Measurements from ENCODE around the gene GABARAPL2.
A peak's percentile ranks its signal among the peaks of the same experiment; 100 is the strongest.

Gene GABARAPL2

GRCh38 chr16:75555213-75555706 lies 10.9 kb upstream of the GABARAPL2 start:
- peak; percentile 44 for DNase-seq

GRCh38 chr16:75555707-75556430 lies 10.3 kb upstream of the GABARAPL2 start, which contains the start of gene TMEM231:
Gene TMEM231 (minus strand): TSS chr16:75556252. CDS start chr16:75556209, 43 bp downstream.
- DNase-seq: peak; percentile 99

GRCh38 chr16:75556431-75556950 lies 9.7 kb upstream of the GABARAPL2 start:
- no peak for DNase-seq

DNA sequence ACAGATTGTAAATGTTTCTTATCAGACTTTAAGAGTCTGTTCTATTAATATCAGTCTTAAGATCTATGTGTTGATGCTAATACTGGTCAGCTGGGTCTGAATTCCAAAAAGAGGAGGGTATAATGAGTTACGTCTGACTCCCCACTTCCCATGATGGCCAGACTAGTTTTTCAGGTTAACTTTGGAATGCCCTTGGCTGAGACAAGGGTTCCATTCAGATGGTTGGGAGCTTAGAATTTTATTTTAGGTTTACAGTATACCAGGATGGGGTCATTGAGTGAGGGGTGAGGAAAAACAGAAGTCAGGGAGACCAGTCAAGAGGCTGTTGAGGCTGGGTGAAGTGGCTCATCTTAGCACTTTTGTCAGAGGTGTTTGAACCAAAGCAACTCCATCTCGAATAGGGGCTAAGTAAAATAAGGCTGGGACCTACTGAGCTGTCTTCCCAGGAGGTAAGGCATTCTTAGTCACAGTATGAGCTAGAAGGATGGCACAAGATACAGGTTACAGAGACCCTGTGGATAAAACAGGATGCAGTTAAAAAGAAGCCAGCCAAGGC lies 7.3 kb upstream of the GABARAPL2 start:
- DNase-seq: no peak

DNA sequence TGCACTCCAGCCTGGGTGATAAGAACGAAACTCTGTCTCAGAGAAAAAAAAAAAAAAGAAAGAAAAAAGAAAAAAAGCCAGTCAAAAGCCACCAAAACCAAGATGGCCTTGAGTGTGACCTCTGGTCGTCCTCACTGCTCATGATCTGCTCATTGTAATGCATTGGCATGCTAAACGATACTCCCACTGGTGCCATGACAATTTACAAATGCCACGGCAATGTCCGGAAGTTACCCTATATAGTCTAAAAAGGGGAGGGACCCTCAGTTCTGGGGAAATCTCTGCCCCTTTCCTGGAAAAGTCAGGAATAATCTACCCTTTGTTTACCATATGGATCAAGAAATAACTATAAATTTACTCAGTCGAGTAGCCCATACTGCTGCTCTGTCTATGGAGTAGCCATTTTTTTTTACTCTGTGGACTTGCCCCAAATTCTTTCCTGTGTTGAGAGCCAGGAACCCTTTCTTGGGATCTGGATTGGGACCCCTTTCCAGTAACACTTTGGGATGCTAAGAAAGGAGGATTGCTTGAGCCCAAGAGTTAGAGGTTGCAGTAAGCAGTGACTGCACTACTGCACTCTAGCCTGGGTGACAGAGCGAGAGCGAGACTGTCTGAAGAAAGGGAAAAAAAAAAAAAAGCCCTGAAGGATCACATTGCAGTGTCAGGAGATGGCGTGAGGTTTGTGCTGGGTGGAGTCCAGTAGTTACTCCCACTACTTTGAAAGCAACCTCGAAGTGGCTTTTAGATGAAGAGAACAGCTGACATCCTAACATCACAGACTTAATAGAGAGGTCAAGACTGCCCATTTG lies 6.4 kb upstream of the GABARAPL2 start:
- no peak for DNase-seq

GRCh38 chr16:75565640-75566039 lies 539 bp upstream of the GABARAPL2 start:
- DNase-seq: no peak

- DNase-seq: peak; percentile 32
Observed at GRCh38 chr16:75566758-75567255, 628 bp downstream of the GABARAPL2 start.

GRCh38 chr16:75567911-75568310 lies 1.7 kb downstream of the GABARAPL2 start:
- DNase-seq: no peak

GRCh38 chr16:75570396-75571065 lies 4.4 kb downstream of the GABARAPL2 start:
- no peak for DNase-seq

- no peak for DNase-seq
Observed at GRCh38 chr16:75572864-75573542, 6.8 kb downstream of the GABARAPL2 start.

DNA sequence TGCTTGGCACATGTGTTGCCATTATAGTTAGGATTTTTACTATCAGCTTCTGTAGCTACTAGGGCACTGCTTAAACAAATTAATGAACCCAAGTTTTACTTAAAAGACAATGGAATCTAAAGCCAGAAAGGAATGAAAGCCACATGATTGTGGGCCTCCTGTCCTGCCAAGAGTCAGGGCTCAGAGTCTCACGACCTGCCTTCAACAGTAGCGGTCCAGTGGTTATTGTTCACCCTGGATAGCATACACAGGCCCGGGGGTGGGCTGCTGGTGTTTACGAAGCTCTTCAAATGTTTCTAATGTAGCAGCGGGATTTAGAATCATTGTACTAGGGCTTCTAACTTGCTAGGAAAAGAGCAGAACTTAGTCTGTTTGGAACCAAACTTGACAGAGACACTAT lies 7.8 kb downstream of the GABARAPL2 start:
- no peak for DNase-seq

GRCh38 chr16:75575958-75576357 lies 9.8 kb downstream of the GABARAPL2 start:
- no peak for DNase-seq

GRCh38 chr16:75576384-75576811 lies 10.2 kb downstream of the GABARAPL2 start:
- DNase-seq: no peak

DNA sequence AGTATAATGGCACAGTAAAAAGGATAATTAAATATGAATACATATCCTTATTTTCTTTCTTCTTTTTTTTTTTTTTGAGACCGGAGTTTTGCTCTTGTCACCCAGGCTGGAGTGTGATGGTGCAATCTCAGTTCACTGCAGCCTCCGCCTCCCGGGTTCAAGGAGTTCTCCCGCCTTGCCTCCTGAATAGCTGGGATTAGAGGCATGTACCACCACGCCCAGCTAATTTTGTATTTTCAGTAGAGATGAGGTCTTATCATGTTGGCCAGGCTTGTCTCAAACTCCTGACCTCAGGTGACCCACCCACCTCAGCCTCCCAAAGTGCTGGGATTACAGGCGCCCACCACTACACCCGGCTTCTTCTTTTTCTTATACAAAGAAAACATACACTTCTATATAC lies 12.0 kb downstream of the GABARAPL2 start:
- no peak for DNase-seq

- no peak for DNase-seq
Observed at GRCh38 chr16:75578725-75579124, 12.5 kb downstream of the GABARAPL2 start.

DNA sequence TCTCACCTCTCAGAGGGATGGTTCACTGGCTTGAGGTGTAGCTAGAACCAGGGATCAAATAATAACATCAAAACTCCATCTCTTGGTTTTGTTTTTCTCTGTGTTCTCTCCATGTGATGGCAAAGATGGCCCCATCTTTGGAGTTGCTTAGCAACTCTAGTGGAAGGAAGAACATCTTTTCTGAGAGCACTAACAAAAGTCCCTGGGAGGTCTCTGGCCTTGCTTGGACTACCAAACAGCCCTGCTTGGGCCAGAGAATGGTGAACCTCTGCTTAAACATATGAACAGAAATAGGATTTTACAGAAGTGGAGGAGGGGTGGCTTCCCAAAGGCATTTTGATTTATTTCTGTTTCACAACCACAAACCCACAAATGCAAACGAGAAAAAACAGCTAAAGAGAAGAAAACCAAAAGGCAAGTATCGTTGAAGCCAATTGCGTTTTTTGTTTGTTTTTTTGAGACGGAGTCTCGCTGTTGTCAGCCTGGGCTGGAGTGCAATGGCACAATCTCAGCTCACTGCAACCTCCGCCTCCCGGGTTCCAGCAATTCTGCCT lies 13.2 kb downstream of the GABARAPL2 start:
- no peak for DNase-seq

DNA sequence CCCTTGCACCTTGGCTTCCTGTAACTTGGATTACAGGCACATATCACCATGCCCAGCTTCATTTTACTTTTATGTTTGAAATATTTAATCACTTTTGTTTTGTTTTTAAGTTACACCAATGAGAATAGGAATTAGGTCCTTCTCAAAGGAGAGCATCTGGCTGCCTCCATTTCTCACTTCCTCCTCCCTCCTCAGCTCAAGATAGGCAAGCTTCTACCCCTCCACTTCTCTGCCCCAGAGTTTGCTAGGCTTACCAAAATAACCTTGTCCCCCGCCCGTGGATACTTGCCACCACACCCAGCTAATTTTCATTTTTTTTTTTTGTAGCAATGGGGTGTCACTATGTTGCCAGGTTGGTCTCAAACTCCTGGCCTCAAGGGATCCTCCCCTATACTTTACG lies 17.9 kb downstream of the GABARAPL2 start:
- DNase-seq: no peak

- no peak for DNase-seq
Observed at GRCh38 chr16:75588716-75589115, 22.5 kb downstream of the GABARAPL2 start.

- no peak for DNase-seq
Observed at GRCh38 chr16:75589306-75589705, 23.1 kb downstream of the GABARAPL2 start.

GRCh38 chr16:75590920-75591843 lies 25.0 kb downstream of the GABARAPL2 start:
- DNase-seq: no peak

Data from stimulated activated CD4-positive, alpha-beta T cell treated with anti-CD3 and anti-CD28 coated beads, Interleukin-15, amount 100 ng/mL, for 24 hours (primary cell).